A549 treated with CpdA at 1 μM for 4 hours (cell line): ENCODE results near the gene AGPAT4. TPM values are rescaled to one million over a fixed set of nuclear protein-coding genes. Genes with fewer than 3 reads are reported as not detected.

Experiments used
- total RNA-seq: library from RNA; stranded (reverse); fragments of 200-300 nt; extraction: Qiagen RNA extraction; gene quantifications from 5 replicates; pipeline ENCODE4 v1.2.3, GENCODE V29; 2022; ENCODE audit warnings: low read depth

AGPAT4 gene
- total RNA-seq: 3.2 to 5.2 TPM (median 3.7 TPM) in 5 replicates

GRCh38 chr6:161273752-161274487 lies at the start of gene AGPAT4:
Gene AGPAT4 (minus strand): TSS chr6:161274061. CDS start chr6:161232213, 41,848 bp downstream.

